Suprapubic skin (tissue), 4 donors: Measurements from ENCODE around the gene VPS41. TPM values are rescaled to one million over a fixed set of nuclear protein-coding genes. Genes with fewer than 3 reads are reported as not detected.

ENCODE experiments used
- DNase-seq, 2 donors: peaks; one replicate each; pipeline ENCODE4 v3.0.0-alpha.2; 2019; ENCODE audit warnings: low spot score in 2 of 2
- H3K27ac ChIP-seq: fragments of 200-600 bp; sonication (generic); one replicate; pipeline ENCODE4 v1.5.1; 2019
- H3K27me3 ChIP-seq: fragments of 200-600 bp; sonication (generic); one replicate; pipeline ENCODE4 v1.5.1; 2019
- H3K36me3 ChIP-seq: fragments of 200-600 bp; sonication (generic); one replicate; pipeline ENCODE4 v1.5.1; 2019
- H3K4me1 ChIP-seq: fragments of 200-600 bp; sonication (generic); one replicate; pipeline ENCODE4 v1.5.1; 2019
- H3K4me3 ChIP-seq: fragments of 200-600 bp; sonication (generic); one replicate; pipeline ENCODE4 v1.5.1; 2019; ENCODE audit warnings: mild to moderate bottlenecking
- H3K9me3 ChIP-seq: fragments of 200-600 bp; sonication (generic); one replicate; pipeline ENCODE4 v1.5.1; 2019
- EP300 ChIP-seq: sonication (generic); formaldehyde crosslinking; IDR thresholded peaks from one replicate; pipeline ENCODE4 v1.6.1; 2017; ENCODE audit warnings: antibody characterized with exemption
- POLR2A ChIP-seq, 2 donors: fragments of 450-650 bp; IDR thresholded peaks; one replicate each; pipeline ENCODE4 v1.6.1; 2017; ENCODE audit warnings: antibody characterized with exemption in 2 of 2, mild to moderate bottlenecking in 2 of 2, moderate library complexity in 2 of 2
- POLR2AphosphoS5 ChIP-seq, 3 donors: sonication (generic); formaldehyde crosslinking; IDR thresholded peaks; one replicate each; pipeline ENCODE4 v1.6.1; 2017; ENCODE audit warnings: antibody characterized with exemption in 3 of 3
- WGBS: methylation state at CpG from one replicate; pipeline ENCODE4 v1.1.5; 2018; 5-methylcytosine and 5-hydroxymethylcytosine counted together
- total RNA-seq, 4 donors: library from RNA; depleted of rRNA; stranded (reverse); fragments of >200 nt; gene quantifications; one replicate each; pipeline ENCODE4 v1.1.0, GENCODE V29; 2016
- TF ChIP-seq, protein P1 (sequence below), 2 donors: fragments of 200-600 bp in 1 of 2; fragments of 450-650 bp in 1 of 2; sonication (generic) in 1 of 2; IDR thresholded peaks; one replicate each; pipeline ENCODE4 v1.5.1; 2016 to 2019; ENCODE audit warnings: antibody characterized with exemption in 2 of 2, mild to moderate bottlenecking in 1 of 2, moderate library complexity in 1 of 2

VPS41 gene
- total RNA-seq, 4 donors from 2014 or later = 28.6 to 65.5 (median 38.1) TPM

DNA sequence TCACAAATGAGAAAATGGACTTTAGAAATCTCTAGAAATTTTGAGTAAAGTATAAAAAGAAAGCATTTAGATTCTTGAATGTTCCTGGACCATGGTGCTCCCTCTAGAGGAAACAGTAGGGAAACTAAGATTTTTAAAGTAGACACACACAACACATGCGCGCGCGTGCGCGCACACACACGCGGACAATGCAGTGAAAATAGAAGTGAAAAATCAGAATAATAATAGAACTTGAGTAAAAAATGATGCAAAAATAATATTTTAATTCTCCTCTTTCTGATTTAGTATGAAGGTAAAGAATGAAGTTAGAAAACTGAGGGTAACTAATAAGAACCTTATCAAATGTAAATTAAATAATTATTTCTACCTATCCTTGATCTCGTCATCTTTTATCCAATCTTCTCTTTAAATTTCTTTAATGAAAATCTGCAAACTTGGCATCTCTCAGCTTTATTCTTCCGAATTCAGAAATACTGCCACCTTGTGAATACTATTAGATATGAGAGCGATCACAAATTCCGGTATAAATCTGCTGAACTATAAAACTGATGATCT is 160.9 kb downstream of the VPS41 start:
- Histone ChIP-seq H3K4me1 (no peaks in the 10 kb centered on the region), H3K27me3 (no peaks in the 10 kb centered on the region), H3K27ac (no peak overlapping the region), H3K36me3 (peaks cover 59% of the 10 kb centered on the region), H3K9me3 (no peaks in the 10 kb centered on the region), H3K4me3 (no peak overlapping the region)
- DNase-seq = no peak
- WGBS = 86% methylated on average over 12 of the region's 12 CpGs
- TF ChIP-seq POLR2AphosphoS5 (IDR thresholded peaks at IDR 0.05) (no peak), POLR2A (IDR thresholded peaks at IDR 0.05) (no peak), EP300 (no peak)
- TF ChIP-seq, protein P1, sequence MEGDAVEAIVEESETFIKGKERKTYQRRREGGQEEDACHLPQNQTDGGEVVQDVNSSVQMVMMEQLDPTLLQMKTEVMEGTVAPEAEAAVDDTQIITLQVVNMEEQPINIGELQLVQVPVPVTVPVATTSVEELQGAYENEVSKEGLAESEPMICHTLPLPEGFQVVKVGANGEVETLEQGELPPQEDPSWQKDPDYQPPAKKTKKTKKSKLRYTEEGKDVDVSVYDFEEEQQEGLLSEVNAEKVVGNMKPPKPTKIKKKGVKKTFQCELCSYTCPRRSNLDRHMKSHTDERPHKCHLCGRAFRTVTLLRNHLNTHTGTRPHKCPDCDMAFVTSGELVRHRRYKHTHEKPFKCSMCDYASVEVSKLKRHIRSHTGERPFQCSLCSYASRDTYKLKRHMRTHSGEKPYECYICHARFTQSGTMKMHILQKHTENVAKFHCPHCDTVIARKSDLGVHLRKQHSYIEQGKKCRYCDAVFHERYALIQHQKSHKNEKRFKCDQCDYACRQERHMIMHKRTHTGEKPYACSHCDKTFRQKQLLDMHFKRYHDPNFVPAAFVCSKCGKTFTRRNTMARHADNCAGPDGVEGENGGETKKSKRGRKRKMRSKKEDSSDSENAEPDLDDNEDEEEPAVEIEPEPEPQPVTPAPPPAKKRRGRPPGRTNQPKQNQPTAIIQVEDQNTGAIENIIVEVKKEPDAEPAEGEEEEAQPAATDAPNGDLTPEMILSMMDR (IDR thresholded peaks at IDR 0.05) = no peak

DNA sequence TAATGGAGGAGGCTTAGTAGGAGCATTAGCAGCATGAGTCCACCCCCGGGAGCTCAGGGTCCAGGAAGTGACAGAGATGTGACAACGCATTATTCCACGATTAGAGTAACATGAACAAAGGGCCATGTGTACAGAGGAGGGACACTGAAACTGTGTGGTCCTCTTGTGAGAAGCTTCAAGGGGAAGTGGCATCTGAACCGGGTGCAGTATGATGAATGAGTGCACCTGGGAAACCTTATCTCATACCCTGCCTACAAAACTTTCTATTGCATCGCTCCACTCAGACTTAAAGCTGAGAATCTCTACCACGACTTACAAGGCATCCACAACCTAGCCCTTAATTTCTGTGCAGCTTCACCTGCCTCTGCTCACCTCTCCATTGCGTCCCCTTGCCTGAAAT is 162.6 kb downstream of the VPS41 start:
- WGBS = 90% methylated on average over 7 of the region's 7 CpGs
- TF ChIP-seq POLR2AphosphoS5 (IDR thresholded peaks at IDR 0.05) = no peak
- TF ChIP-seq EP300 = no peak
- TF ChIP-seq, protein P1 (IDR thresholded peaks at IDR 0.05) = no peak
- TF ChIP-seq POLR2A (IDR thresholded peaks at IDR 0.05) = no peak
- H3K36me3 ChIP-seq = peaks cover 54% of the 10 kb centered on the region
- no peaks in the 10 kb centered on the region for H3K9me3 ChIP-seq
- no peaks in the 10 kb centered on the region for H3K4me1 ChIP-seq
- H3K4me3 ChIP-seq = no peak overlapping the region
- H3K27ac ChIP-seq = no peak overlapping the region
- no peak for DNase-seq
- H3K27me3 ChIP-seq = no peaks in the 10 kb centered on the region

DNA sequence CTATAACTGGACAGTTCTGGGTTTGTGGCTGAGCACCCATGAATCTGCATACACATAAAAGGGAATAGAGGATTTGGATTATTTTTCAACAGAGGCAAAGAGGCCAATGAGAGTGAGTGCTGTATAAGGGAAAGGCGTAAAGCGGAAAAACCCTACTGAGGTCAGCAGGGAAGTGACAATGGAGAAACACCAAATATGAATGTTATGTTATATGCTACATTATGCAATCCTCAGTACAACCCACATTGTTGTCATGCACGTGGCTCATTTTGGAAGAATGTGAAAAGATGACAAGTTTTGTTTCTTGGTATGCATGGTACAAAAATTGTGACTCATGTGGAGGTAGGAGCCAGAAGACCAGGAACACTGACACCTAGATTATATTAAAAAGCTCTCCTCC is 164.2 kb downstream of the VPS41 start:
- Histone ChIP-seq H3K4me1 (no peaks in the 10 kb centered on the region), H3K36me3 (peaks cover 49% of the 10 kb centered on the region), H3K9me3 (no peaks in the 10 kb centered on the region), H3K4me3 (no peak overlapping the region), H3K27me3 (no peaks in the 10 kb centered on the region), H3K27ac (no peak overlapping the region)
- DNase-seq = no peak
- TF ChIP-seq EP300 = no peak
- TF ChIP-seq, protein P1 (IDR thresholded peaks at IDR 0.05) = no peak
- TF ChIP-seq POLR2AphosphoS5 (IDR thresholded peaks at IDR 0.05) = no peak
- no peak for TF ChIP-seq POLR2A (IDR thresholded peaks at IDR 0.05)
- WGBS = 86% methylated on average over 3 of the region's 3 CpGs

DNA sequence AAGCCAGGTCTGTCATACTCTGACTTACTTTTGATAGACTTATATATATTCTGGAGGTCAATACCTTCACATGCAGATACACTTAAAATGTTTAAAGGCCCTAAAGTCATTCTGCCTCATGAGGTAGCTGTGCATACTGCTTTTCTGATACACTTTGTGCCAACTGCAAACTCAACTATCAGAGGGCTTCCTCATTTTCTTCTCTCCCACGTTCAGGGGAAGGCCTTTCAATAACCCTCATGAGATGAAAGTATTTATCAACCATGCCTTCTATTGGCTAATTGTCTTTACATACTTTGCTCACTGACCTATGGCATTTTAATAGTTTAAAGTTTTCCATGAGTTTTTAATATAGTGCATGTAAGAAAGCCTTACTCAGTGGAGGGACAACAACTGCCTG is 165.1 kb downstream of the VPS41 start:
- Histone ChIP-seq H3K4me3 (no peak overlapping the region), H3K36me3 (peaks cover 50% of the 10 kb centered on the region)
- TF ChIP-seq EP300 (no peak), POLR2AphosphoS5 (IDR thresholded peaks at IDR 0.05) (no peak)

DNA sequence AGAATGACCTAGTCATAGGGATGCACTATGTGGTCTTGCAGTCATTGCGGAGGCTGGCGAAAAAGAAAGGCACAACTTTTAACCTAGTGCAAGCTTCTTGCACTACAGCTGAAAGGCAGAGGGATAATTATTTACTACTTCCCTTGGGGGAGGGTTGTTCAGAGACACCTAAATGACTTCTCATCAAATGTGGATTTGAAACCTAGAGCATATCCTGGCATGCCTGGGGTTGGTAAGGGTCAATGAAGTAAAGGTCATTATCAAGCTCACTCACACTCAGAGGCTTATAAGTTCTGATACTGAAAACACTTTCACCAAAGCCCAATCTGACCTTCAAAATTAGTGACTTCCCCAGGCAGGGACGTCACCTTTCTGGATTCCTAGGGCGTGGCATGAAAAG is 168.9 kb downstream of the VPS41 start:
- DNase-seq = no peak
- WGBS = 92% methylated on average over 4 of the region's 4 CpGs
- TF ChIP-seq POLR2A (IDR thresholded peaks at IDR 0.05) = no peak
- TF ChIP-seq EP300 = no peak
- TF ChIP-seq POLR2AphosphoS5 (IDR thresholded peaks at IDR 0.05) = no peak
- TF ChIP-seq, protein P1 (IDR thresholded peaks at IDR 0.05) = no peak
- Histone ChIP-seq H3K4me3 (no peak overlapping the region), H3K27me3 (no peaks in the 10 kb centered on the region), H3K27ac (no peak overlapping the region), H3K9me3 (no peaks in the 10 kb centered on the region), H3K4me1 (no peaks in the 10 kb centered on the region), H3K36me3 (peaks cover 51% of the 10 kb centered on the region)

More for the DNA sequence above, 165.1 kb downstream of the VPS41 start:
- 70% methylated on average over 1 of the region's 1 CpG for WGBS
- no peaks in the 10 kb centered on the region for H3K27me3 ChIP-seq
- H3K9me3 ChIP-seq = no peaks in the 10 kb centered on the region
- no peak overlapping the region for H3K27ac ChIP-seq
- H3K4me1 ChIP-seq = no peaks in the 10 kb centered on the region
- DNase-seq = no peak

DNA sequence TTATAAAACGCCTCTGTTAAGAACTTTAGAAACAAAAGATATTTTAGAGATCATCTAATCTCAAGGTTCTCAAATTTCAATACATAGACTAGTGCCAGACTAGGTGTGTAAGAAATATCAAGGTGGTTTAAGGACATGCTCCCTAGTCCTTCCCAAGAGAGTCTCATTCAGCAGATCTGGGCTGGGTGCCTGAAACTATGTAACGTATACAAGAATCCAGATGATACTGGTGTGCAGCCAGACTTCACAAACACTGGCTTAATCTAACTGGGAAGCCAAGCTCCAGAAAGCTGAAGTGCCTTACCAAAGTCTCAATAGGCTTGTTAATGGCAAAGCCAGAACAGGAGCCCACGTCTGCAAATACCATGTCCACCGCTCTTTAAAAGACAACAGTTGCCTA is 172.9 kb downstream of the VPS41 start:
- H3K36me3 ChIP-seq = peaks cover 31% of the 10 kb centered on the region
- no peak for DNase-seq
- TF ChIP-seq, protein P1 (IDR thresholded peaks at IDR 0.05) = no peak
- TF ChIP-seq POLR2AphosphoS5 (IDR thresholded peaks at IDR 0.05) (no peak), POLR2A (IDR thresholded peaks at IDR 0.05) (no peak), EP300 (no peak)
- H3K9me3 ChIP-seq = no peaks in the 10 kb centered on the region
- 80% methylated on average over 4 of the region's 4 CpGs for WGBS
- H3K4me3 ChIP-seq = no peak overlapping the region
- H3K27ac ChIP-seq = no peak overlapping the region
- H3K4me1 ChIP-seq = no peaks in the 10 kb centered on the region
- no peaks in the 10 kb centered on the region for H3K27me3 ChIP-seq
